Erythroblast (primary cell): Measurements from ENCODE around the gene C3orf70.

Experiments
- GATA1 ChIP-seq: IDR thresholded peaks from 2 replicates; pipeline ENCODE4 v1.6.1; 2011; ENCODE audit warnings: low read depth, mild to moderate bottlenecking, control low read depth, low read length, moderate library complexity
- POLR2A ChIP-seq: IDR thresholded peaks from 2 replicates; pipeline ENCODE4 v1.6.1; 2011; ENCODE audit warnings: mild to moderate bottlenecking, low read length

DNA sequence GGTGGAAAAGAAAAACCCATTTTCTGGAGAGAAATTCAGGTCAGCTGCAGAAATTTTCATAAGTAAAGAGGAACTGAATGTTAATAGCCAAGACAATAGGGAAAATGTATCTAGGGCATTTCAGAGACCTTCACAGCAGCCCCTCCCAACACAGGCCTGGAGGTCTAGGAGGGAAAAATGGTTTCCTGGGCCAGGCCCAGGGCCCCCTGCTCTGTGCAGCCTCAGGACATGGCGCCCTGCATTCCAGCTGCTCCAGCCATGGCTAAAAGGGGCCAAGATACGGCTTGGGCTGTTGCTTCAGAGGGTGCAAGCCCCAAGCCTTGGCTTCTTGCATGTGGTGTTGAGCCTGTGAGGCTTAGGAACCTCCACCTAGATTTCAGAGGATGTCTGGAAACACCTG is 92.2 kb downstream of the C3orf70 start:
- TF ChIP-seq POLR2A: no peak
- no peak for TF ChIP-seq GATA1
